GM12878 (cell line): Measurements from ENCODE around the gene SUFU.

ENCODE experiments used
- CBFB ChIP-seq: IDR thresholded peaks from 2 replicates; pipeline ENCODE4 v1.6.1; 2016; ENCODE audit warnings: antibody characterized with exemption, low read depth
- CTCF ChIP-seq, 3 experiments: IDR thresholded peaks in 2 of 3; conservative IDR thresholded peaks in 1 of 3; 2 replicates each; pipeline ENCODE4 v1.5.1; 2011; ENCODE audit warnings: low read depth in 3 of 3, low read length in 3 of 3, mild to moderate bottlenecking in 3 of 3, control low read depth in 2 of 3, moderate library complexity in 2 of 3, inconsistent platforms in 1 of 3, mixed read lengths in 1 of 3; ENCODE audit not compliant: control insufficient read depth in 2 of 3, insufficient read depth in 1 of 3; ENCODE audit errors: extremely low read depth in 1 of 3
- ETV6 ChIP-seq, 2 experiments: fragments of 450-650 bp in 1 of 2; IDR thresholded peaks in 1 of 2; conservative IDR thresholded peaks in 1 of 2; 2 replicates each; pipeline ENCODE4 v1.6.1; 2014; ENCODE audit warnings: antibody characterized with exemption in 1 of 2, borderline replicate concordance in 1 of 2, low read depth in 1 of 2, mild to moderate bottlenecking in 1 of 2, moderate library complexity in 1 of 2
- NRF1 ChIP-seq: conservative IDR thresholded peaks from 2 replicates; pipeline ENCODE4 v1.6.1; 2011; ENCODE audit warnings: mild to moderate bottlenecking, low read depth, low read length, improper control_type of control experiment
- POLR2A ChIP-seq: IDR thresholded peaks from 2 replicates; pipeline ENCODE4 v1.6.1; 2011; ENCODE audit warnings: low read depth, mild to moderate bottlenecking, low read length
- POLR2AphosphoS5 ChIP-seq: IDR thresholded peaks from 2 replicates; pipeline ENCODE4 v1.6.1; 2011; ENCODE audit warnings: mild to moderate bottlenecking, low read length, inconsistent platforms
- ZSCAN29 ChIP-seq: fragments of 450-650 bp; IDR thresholded peaks from 2 replicates; pipeline ENCODE4 v1.6.1; 2017; ENCODE audit warnings: mild to moderate bottlenecking, moderate library complexity

GRCh38 chr10:102657451-102657850 is 153.7 kb downstream of the SUFU start:
- no peak for TF ChIP-seq ZSCAN29
- TF ChIP-seq POLR2AphosphoS5 = no peak
- no peak for TF ChIP-seq ETV6 (conservative IDR thresholded peaks at IDR 0.05 in 1 of 2, IDR thresholded peaks at IDR 0.05 in 1 of 2; ENCODE audit: borderline replicate concordance in 1 of 2, low read depth in 1 of 2)
- no peak for TF ChIP-seq POLR2A
- TF ChIP-seq CTCF (IDR thresholded peaks at IDR 0.05 in 2 of 3, conservative IDR thresholded peaks at IDR 0.05 in 1 of 3; ENCODE audit: control insufficient read depth in 2 of 3, extremely low read depth in 1 of 3, insufficient read depth in 1 of 3, low read depth in 3 of 3, low read length in 3 of 3) = no peak
- TF ChIP-seq NRF1 = no peak
- TF ChIP-seq CBFB = no peak
